Chondrocyte (in vitro differentiated cells): Measurements from ENCODE around the gene CLEC7A. TPM values are rescaled to one million over a fixed set of nuclear protein-coding genes. Genes with fewer than 3 reads are reported as not detected.

Source experiments
- DNase-seq: peaks from one replicate; pipeline ENCODE4 v3.0.0; 2021; ENCODE audit warnings: mixed read lengths, low spot score
- H3K27ac Mint-ChIP-seq: one replicate; pipeline ENCODE4 v1.8.0; 2021; ENCODE audit warnings: mild to moderate bottlenecking, moderate library complexity, mixed read lengths; ENCODE audit not compliant: unreplicated experiment
- H3K27me3 Mint-ChIP-seq: 2 replicates; pipeline ENCODE4 v1.8.0; 2021; ENCODE audit warnings: low read depth, mixed read lengths
- H3K36me3 Mint-ChIP-seq: 2 replicates; pipeline ENCODE4 v1.8.0; 2021; ENCODE audit warnings: low read depth, mixed read lengths
- H3K4me1 Mint-ChIP-seq: 2 replicates; pipeline ENCODE4 v1.8.0; 2021; ENCODE audit warnings: low read depth, mild to moderate bottlenecking, mixed read lengths
- H3K4me3 Mint-ChIP-seq: one replicate; pipeline ENCODE4 v1.8.0; 2021; ENCODE audit warnings: mild to moderate bottlenecking, moderate library complexity, mixed read lengths; ENCODE audit not compliant: unreplicated experiment
- H3K9me3 Mint-ChIP-seq: 2 replicates; pipeline ENCODE4 v1.8.0; 2021; ENCODE audit warnings: low read depth, mixed read lengths
- total RNA-seq: library from RNA; stranded (reverse); gene quantifications from 3 replicates; pipeline ENCODE4 v1.2.1, GENCODE V29; 2021
- TF ChIP-seq, protein P1 (sequence below): fragments of 200-600 bp; sonication (generic); IDR thresholded peaks from 2 replicates; pipeline ENCODE4 v1.5.0; 2021; ENCODE audit warnings: antibody characterized with exemption, mild to moderate bottlenecking, moderate library complexity

CLEC7A gene
- total RNA-seq, 1 donor from 2014 or later = not detected

GRCh38 chr12:10086387-10086786 is 43.6 kb downstream of the CLEC7A start:
- TF ChIP-seq, protein P1, sequence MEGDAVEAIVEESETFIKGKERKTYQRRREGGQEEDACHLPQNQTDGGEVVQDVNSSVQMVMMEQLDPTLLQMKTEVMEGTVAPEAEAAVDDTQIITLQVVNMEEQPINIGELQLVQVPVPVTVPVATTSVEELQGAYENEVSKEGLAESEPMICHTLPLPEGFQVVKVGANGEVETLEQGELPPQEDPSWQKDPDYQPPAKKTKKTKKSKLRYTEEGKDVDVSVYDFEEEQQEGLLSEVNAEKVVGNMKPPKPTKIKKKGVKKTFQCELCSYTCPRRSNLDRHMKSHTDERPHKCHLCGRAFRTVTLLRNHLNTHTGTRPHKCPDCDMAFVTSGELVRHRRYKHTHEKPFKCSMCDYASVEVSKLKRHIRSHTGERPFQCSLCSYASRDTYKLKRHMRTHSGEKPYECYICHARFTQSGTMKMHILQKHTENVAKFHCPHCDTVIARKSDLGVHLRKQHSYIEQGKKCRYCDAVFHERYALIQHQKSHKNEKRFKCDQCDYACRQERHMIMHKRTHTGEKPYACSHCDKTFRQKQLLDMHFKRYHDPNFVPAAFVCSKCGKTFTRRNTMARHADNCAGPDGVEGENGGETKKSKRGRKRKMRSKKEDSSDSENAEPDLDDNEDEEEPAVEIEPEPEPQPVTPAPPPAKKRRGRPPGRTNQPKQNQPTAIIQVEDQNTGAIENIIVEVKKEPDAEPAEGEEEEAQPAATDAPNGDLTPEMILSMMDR = no peak
- DNase-seq = no peak
- peaks cover 3% of the 10 kb centered on the region for H3K27me3 Mint-ChIP-seq
- peaks cover 22% of the 10 kb centered on the region for H3K9me3 Mint-ChIP-seq
- no peak overlapping the region for H3K4me3 Mint-ChIP-seq
- H3K27ac Mint-ChIP-seq = no peak overlapping the region
- no peaks in the 10 kb centered on the region for H3K4me1 Mint-ChIP-seq
- H3K36me3 Mint-ChIP-seq = peaks cover 4% of the 10 kb centered on the region

DNA sequence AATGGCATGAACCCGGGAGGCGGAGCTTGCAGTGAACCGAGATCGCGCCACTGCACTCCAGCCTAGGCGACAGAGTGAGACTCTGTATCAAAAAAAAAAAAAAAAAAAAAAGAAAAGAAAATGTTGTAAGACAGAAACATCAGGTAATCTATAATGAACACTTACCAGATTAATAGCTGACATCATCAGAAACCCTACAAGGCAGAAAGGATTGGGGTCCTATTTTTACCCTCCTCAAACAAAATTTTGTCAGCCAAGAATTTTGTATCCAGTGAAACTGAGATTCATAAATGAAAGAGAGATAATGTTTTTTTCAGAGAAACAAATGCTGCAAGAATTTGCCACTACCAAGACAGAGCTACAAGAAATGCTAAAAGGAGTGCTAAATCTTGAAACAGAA is 45.3 kb downstream of the CLEC7A start:
- no peaks in the 10 kb centered on the region for H3K4me1 Mint-ChIP-seq
- H3K36me3 Mint-ChIP-seq = peaks cover 4% of the 10 kb centered on the region

GRCh38 chr12:10082117-10082874 is 47.7 kb downstream of the CLEC7A start:
- H3K27ac Mint-ChIP-seq = no peak overlapping the region
- DNase-seq = no peak
- TF ChIP-seq, protein P1 = no peak
- no peak overlapping the region for H3K4me3 Mint-ChIP-seq
- H3K36me3 Mint-ChIP-seq = peaks cover 4% of the 10 kb centered on the region
- peaks cover 29% of the 10 kb centered on the region for H3K9me3 Mint-ChIP-seq
- no peaks in the 10 kb centered on the region for H3K4me1 Mint-ChIP-seq
- peaks cover 4% of the 10 kb centered on the region for H3K27me3 Mint-ChIP-seq

More for the DNA sequence above, 45.3 kb downstream of the CLEC7A start:
- H3K27me3 Mint-ChIP-seq = no peaks in the 10 kb centered on the region
- no peak for DNase-seq
- peaks cover 29% of the 10 kb centered on the region for H3K9me3 Mint-ChIP-seq
- H3K27ac Mint-ChIP-seq = no peak overlapping the region
- TF ChIP-seq, protein P1 = no peak
- no peak overlapping the region for H3K4me3 Mint-ChIP-seq

GRCh38 chr12:10075451-10075850 is 54.5 kb downstream of the CLEC7A start:
- H3K9me3 Mint-ChIP-seq = peaks cover 2% of the 10 kb centered on the region
- H3K27me3 Mint-ChIP-seq = peaks cover 4% of the 10 kb centered on the region
- H3K36me3 Mint-ChIP-seq = no peaks in the 10 kb centered on the region
- no peak overlapping the region for H3K27ac Mint-ChIP-seq
- H3K4me3 Mint-ChIP-seq = no peak overlapping the region
- TF ChIP-seq, protein P1 = no peak
- H3K4me1 Mint-ChIP-seq = no peaks in the 10 kb centered on the region
- no peak for DNase-seq

- peaks cover 4% of the 10 kb centered on the region for H3K27me3 Mint-ChIP-seq
- no peak overlapping the region for H3K4me3 Mint-ChIP-seq
- H3K27ac Mint-ChIP-seq = no peak overlapping the region
Measured at GRCh38 chr12:10073261-10073660, 56.7 kb downstream of the CLEC7A start.

More at GRCh38 chr12:10073261-10073660, 56.7 kb downstream of the CLEC7A start:
- no peaks in the 10 kb centered on the region for H3K4me1 Mint-ChIP-seq
- no peak for DNase-seq
- no peaks in the 10 kb centered on the region for H3K9me3 Mint-ChIP-seq
- H3K36me3 Mint-ChIP-seq = no peaks in the 10 kb centered on the region
- TF ChIP-seq, protein P1 = no peak
